ENCODE data around the gene EML4.
"Not testable (repeated sequence)": the region's sequence is repeated elsewhere in the genome, so short reads cannot be mapped to it uniquely, and the experiment has no call there.

Gene EML4

GRCh38 chr2:42169100-42169873 lies at the start of gene EML4:
EML4 (plus strand) TSS chr2:42169353; CDS start chr2:42169612, 259 bp downstream.
- DNase-seq, result peak; percentile 58

DNA sequence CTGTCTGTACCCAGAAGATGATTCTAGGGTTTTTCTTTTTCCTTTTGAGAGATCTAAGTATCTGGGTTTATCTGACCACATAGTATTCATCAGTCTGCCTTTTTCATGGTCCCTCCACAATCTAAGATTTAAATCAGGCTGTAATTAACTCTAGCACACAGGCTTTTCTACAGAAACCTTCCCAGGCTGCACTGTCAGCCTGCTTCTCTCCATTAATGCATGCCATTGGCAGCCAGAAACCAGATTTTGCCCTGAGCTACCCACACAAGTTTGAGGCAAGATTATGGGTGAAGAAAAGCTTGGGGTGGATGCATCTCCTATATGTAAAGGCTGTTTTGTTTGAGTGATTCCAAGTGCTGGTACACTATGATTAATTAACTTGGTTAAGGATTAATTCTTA lies 45.7 kb upstream of the EML4 start:
- DNase-seq, result no peak

DNA sequence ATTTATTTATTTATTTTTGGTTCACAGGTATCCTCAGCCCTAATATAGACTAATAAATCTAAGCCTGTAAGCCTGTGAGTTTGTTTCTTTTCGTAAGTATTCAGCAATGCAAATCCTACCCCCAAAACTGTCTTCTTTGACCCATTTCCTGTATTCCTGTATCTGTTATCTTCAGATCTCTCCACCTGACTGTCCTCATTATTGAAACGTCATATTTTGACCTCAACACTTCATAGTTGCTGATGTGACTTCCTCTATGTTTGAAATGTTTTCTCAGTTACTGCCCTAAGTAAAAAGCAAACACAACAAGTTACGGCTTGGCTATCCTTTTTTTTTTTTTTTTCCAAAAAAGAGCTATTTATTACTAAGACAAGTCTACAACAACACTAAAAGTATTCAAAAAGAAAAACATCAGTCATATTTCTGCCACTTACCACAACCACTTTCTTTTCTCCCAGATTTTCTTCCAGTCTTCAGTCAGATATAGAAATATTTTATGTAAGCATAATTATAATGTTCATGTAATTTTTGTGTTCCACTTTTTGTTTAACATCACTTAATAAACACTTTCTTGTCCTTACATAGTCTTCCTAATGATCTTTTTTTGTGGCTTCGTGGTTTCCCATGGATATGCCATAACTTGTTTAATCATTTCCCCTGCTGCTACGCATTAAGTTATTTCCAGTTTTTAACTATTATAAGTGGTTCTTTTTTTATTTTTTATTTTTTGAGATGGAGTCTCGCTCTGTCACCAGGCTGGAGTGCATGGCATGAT lies 45.0 kb upstream of the EML4 start:
- DNase-seq, result no peak

DNA sequence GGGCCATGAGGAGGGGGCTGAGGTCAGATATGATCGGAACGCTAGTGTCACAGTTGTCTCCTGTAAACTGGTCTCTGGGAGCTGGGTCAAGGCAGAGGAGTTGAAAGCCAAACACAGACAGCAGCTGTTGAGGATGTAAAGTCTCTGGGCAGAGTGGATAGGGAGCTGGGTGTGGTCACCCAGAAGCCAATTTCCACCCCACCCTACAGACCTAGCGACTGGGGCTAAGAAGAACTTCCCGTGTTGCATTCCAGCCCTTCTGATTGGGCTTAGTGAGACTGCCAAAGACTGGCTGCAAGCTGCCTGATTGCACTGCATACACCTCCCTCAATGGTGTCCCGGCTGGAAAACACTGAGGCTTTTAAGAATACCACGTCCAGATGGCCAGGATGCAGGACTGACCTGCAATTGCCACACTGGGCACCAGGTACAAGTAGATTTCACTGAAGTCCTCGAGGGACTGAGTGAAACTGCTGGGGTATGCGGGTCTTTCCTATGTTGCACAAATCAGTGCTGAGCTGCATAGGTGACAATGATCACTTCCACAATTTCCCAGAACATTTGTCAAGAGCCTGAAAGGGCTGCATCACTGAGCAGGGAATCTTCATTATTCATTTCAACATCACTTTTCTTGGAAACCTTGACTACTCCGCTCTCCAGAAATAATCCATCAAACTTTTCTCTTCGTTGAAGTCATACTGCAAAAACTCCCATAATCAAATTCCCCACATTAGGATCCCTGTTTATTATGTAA lies 43.1 kb upstream of the EML4 start:
- no peak for DNase-seq

DNA sequence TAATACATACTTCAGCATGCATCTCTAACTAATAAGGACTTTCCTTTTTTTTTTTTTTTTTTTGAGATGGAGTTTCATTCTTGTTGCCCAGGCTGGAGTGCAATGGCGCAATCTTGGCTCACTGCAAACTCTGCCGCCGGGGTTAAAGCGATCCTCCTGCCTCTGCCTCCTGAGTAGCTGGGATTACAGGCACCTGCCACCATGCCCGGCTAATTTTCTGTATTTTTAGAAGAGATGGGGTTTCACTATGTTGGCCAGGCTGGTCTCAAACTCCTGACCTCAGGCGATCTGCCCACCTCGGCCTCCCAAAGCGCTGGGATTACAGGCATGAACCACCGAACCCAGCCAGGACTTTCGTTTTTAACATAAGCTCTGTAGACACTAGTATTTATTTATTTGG lies 42.3 kb upstream of the EML4 start:
- not testable (repeated sequence) for DNase-seq

GRCh38 chr2:42127425-42128424 lies 41.4 kb upstream of the EML4 start:
- no peak for DNase-seq

DNA sequence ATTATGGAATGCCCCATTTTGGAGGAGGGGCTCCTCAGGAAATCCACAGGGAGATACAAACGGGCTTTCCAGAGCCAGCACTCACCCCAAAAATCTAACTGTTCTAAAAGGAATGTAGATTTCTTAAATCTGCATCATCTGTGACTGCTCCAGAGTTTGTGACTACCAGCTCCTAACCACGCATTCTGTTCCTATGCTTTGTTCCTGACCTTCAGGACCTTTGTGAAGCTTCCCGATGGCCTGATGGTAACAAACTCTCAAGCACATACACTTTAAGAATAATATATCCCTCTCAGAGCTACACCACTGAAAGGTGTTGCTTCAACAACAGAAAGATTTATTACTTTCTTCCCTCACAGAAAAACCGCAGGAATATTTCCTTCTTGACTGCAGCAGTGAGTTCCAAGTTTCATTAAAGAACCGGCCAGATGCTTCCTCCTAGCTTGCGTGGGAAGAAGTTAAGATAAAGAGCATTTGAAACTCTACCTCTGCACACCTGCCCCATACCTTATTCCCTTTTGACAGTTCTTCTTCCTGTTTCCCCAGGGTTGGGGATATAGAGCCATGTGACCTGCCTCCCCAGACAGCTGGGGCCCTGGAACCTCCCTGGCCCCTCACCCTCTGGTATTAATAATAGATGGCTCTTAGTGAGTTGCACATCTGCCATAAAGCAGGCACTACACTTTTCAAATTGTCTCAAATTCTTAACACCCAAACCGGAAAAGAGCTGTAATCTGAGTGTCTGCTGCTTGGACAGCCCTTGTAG lies 40.2 kb upstream of the EML4 start:
- no peak for DNase-seq

DNA sequence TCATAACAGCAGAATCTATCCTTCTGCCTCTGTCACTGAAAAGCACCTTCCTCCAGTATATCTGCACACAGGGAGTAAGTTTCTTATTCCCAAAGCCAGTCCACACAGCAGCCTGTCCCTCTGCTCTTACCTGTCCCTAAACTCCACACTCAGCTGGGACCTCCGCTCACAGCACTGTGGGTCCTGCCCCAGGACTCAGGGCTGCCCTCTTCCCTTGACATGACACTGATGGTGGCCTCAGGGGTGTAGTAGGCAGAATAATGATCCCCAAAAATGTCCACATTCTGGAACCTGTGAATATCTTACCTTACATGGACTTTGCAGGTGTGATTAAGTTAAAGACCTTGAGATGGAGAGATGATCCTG lies 39.7 kb upstream of the EML4 start:
- DNase-seq, result no peak

GRCh38 chr2:42129947-42130346 lies 39.2 kb upstream of the EML4 start:
- no peak for DNase-seq

DNA sequence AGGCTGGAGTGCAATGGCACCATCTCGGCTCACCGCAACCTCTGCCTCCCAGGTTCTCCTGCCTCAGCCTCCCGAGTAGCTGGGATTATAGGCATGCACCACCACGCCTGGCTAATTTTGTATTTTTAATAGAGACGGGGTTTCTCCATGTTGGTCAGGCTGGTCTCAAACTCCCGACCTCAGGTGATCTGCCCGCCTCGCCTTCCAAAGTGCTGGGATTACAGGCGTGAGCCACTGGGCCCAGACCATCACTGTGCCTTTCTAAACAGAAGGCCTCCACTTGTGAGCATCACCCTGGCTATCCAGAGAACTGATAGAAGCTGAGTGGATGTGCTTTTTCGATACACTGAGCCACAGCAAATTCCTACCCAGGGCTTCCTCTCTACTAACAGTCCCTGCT lies 38.3 kb upstream of the EML4 start:
- DNase-seq, result not testable (repeated sequence)

GRCh38 chr2:42132191-42132965 lies 36.8 kb upstream of the EML4 start:
- DNase-seq, result no peak

DNA sequence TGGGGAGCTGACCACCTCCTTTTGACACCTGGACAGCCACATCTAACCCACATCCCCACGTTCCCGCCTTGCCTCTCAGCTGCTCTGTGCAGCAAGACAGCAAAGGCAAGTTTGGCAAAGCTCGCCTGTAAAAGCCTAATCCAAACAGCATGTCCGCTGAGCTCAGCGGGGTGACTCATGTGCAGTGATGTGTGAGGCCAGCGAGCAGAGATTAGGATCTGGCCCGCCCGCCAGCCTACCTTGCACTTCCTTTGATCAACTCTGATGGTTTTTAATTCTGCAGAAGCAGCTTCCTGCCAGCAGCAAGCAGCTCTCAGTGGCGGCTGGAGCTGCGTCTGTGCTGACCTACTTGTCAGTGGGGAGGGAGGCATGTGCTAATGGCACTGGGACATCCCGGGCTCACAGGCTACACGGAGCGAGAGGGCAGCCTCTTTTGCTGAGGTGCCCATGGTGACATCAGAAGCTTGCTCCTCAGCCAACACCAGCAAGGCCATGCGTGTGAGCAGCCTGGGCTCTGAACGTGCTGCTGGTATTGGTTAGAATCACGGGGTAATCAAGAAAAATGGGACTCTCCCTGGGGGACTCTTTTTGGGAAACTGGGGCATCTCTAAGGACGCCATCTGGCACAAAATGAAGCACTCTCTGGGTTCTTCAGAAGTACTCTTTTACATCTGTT lies 36.0 kb upstream of the EML4 start:
- peak; percentile 5 for DNase-seq

GRCh38 chr2:42133771-42134195 lies 35.4 kb upstream of the EML4 start:
- no peak for DNase-seq

GRCh38 chr2:42134401-42134932 lies 34.7 kb upstream of the EML4 start:
- DNase-seq, result not testable (repeated sequence)

DNA sequence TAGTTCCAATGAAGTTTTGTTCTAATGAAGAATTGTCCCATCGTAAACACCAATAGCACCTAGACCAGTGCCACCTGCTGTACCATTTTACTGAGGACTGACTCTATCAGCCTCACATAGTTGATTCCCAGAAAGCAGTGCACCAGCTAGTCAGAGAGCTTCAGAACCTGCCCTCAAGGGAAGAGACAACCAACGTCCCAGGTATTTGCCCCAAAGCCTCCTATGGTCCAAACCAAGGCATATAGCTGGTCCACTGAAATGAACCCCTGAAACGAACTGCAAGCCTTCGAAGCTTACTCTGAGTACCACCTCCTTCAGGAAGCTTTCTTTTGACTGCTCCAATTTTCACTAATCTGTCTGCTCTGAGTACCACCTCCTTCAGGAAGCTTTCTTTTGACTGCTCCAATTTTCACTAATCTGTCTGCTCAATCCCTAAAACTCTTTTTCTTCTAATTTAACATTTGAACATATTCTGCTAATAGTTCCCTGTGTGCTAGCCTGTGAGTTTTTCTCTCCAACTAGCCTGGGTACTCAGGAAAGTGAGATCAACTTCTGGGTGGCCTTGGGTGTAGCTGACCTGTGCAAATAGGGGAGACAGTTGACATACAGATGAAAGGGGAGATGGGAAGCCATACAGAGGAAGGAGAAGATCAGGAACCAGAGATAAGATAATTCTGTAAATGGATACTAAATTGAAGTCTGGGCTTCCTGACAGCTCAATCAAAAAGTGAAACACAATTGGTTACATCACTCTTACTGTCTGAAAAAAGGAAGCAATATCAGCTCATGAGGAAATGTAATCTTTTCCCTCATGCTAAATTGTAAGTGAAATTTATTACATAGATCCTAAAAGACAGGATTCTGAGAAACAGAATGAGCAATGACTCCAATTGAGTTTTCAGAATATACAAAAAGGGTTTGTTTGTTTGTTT lies 33.5 kb upstream of the EML4 start:
- peak; percentile 7 for DNase-seq

DNA sequence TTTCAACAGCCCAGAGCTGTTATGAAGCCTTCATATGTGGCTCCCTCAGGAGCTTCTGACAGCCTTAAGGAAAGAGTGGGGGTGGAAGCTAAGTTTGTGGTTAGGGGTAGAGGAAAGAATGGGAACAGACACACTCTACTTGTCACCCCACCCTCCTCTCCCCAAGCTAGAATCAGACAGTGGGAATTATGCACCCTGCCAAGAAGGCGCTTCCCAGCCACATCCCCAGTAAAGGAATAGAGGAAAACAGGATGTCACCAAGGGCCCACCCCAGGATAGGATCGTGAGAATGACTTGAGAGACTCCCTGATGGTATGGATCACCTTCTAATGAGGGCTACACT lies 32.4 kb upstream of the EML4 start:
- no peak for DNase-seq

- DNase-seq, result no peak
Observed at GRCh38 chr2:42137125-42137841, 31.9 kb upstream of the EML4 start.

Measured in SIG-M5 (cell line).